Measurements from ENCODE around the gene ZNF254.
A peak's percentile ranks its signal among the peaks of the same experiment; 100 is the strongest.
"Not testable (repeated sequence)": the region's sequence is repeated elsewhere in the genome, so short reads cannot be mapped to it uniquely, and the experiment has no call there.

ZNF254 gene

GRCh38 chr19:24086974-24087595 lies at the start of gene ZNF254:
Gene ZNF254 (plus strand): TSS chr19:24087187. CDS start chr19:24087308, 121 bp downstream.
- peak; percentile 87 for DNase-seq

GRCh38 chr19:24040621-24041020 lies 46.4 kb upstream of the ZNF254 start:
- DNase-seq, result no peak

DNA sequence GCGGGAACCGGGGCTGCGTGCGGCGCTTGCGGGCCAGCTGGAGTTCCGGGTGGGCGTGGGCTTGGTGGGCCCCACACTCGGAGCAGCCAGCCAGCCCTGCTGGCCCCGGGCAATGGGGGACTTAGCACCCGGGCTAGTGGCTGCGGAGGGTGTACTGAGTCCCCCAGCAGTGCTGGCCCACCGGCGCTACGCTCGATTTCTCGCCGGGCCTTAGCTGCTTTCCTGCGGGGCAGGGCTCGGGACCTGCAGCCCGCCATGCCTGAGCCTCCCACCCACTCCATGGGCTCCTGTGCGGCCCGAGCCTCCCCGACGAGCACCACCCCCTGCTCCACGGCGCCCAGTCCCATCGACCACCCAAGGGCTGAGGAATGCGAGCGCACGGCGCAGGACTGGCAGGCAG lies 45.7 kb upstream of the ZNF254 start:
- not testable (repeated sequence) for DNase-seq

- DNase-seq, result no peak
These were observed 40.4 kb upstream of the ZNF254 start for GRCh38 chr19:24046550-24046949.

GRCh38 chr19:24048261-24048660 lies 38.7 kb upstream of the ZNF254 start:
- no peak for DNase-seq

DNA sequence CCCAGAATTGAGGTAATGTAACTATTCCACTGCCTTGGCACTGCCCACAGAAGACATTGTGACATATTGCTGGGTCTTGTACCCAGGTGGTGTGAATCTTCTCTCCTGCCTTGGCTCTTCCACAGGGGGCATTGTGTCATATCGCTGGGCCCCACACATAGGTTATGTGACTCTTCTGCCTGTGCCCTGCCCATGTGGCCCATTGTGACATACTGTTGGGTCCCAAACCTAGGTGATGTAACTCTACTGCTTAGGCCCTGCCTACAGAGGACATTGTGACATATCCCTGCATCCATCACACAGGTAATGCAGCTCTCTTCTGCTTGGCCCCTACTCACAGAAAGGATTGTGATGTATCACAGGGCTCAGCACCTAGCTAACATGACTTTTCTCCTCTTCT lies 37.5 kb upstream of the ZNF254 start:
- DNase-seq, result no peak

- DNase-seq, result no peak
These were observed 35.5 kb upstream of the ZNF254 start for GRCh38 chr19:24051516-24051915.

- no peak for DNase-seq
These were observed 34.2 kb upstream of the ZNF254 start for GRCh38 chr19:24052811-24053210.

DNA sequence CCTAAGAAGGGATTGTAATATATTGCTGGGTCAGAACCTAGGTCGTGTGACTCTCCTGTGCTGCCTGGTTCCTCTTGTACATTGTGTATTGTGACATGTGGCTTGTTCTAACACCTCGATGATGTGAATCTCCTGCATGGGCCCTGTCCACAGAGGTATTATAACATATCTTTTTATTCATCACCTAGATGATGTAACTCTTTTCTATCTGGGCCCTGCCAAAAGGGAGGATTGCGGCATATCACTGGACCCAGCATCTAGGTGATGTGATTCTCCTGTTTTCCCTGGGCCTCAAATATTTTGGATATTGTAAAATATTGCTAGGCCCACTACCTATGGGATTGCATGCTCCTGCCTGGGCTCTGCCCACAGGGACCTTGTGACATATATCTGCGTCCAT lies 33.4 kb upstream of the ZNF254 start:
- DNase-seq, result no peak

GRCh38 chr19:24054044-24054935 lies 32.7 kb upstream of the ZNF254 start:
- no peak for DNase-seq

DNA sequence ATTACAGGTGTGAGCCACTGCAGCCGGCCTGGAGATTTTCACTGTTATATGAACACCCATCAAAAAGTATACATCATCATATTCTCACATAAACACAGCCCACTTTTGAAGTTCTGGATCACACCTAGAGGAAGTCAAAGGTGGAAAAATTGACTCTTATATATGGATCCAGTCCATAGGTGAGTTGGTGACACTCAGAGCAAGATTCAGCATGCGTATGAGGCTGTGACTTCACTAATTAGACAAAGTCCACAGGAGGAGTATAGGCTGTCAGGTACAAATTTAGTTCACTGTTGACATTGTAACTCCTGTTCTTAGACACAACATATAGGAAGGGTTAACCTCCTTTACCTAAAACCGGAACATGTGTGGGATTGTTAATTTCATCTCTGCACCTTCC lies 31.4 kb upstream of the ZNF254 start:
- no peak for DNase-seq

DNA sequence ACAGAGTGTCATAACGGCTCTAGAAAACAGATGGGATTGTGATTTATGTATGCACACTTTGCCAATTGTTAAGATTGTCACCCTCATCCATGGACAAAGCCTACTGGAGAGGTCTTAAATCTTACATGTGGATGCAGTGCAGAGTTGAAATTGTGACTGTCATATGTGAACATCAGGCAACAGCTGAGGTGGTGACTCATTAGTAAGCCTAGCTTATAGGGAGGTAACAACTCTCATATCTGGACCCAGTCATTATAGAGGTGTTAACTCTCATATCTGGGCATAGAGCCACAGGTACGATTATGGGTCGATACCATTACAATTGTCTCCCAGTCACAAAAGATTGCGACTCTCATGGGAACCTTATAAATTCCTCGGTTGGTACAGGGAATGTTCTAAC lies 29.8 kb upstream of the ZNF254 start:
- no peak for DNase-seq

DNA sequence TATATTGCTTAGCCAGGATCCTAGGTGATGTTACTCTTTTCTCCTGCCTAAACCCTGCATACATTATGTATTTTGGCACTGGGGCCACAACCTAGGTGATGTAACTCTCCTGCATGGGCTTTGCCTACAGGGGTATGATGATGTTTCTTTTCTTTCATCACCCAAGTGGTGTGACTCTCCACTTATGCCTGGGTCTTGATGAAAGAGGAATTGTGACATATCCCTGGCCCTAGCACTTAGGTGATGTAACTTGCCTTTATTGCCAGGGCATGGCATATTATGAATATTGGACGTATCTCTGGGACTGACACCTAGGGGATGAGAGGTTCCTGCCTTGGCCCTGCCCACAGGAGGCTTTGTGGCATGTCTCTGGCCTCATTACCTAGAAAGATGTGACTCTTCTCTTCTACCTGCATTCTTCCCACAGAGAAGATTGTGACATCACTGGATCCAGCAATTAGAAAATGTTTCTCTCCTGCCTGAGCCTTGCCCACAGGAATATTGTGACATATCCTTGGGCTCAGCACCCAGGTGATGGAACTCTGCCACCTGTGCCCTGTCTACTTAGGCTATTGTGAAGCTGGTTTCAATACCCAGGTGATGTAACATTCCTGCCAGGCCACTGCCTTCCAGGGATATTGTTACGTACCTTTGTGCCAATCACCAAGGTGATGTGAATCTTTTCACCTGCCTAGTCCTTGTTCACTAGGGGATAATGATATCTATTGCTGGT lies 27.3 kb upstream of the ZNF254 start:
- no peak for DNase-seq

GRCh38 chr19:24060687-24061356 lies 26.2 kb upstream of the ZNF254 start:
- no peak for DNase-seq

GRCh38 chr19:24062190-24062589 lies 24.8 kb upstream of the ZNF254 start:
- no peak for DNase-seq

DNA sequence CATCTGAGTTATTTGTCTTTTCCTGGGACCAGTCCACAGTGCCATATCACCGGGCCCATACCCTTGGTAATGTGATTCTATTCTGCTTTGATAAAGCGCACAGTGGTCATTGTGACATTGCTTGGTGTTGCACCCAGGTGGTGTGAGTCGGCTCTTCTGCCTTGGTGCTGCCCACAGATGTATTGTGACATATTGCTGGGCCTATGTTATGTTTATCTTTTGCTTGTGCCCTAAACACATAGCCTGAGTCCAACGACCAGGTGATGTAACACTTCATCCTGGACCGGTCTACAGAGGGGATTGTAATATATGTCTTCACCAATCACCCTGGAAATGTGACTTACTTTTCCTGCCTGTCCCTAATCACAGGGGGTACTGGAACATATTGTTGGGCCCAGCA lies 23.7 kb upstream of the ZNF254 start:
- DNase-seq, result no peak

GRCh38 chr19:24064175-24064574 lies 22.8 kb upstream of the ZNF254 start:
- DNase-seq, result no peak

DNA sequence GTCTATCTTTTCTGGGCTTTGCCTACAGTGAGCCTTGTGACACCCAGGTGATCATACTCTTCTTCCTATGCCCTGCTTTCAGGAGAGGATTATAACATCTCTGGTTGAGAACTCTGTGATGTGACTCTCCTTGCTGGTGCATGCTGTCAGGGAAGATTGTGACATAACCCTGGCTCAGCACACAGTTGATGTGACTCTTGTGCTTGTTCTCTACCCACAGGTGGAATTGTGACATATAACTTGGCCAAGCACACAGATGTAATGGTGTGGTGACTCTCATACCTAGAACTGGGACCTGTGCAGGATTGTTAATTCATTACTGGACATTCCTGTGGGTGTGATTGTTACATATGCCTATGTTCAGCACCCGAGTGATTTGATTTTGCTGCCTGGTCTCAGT lies 21.7 kb upstream of the ZNF254 start:
- DNase-seq, result no peak

- no peak for DNase-seq
These were observed 21.0 kb upstream of the ZNF254 start for GRCh38 chr19:24065865-24066604.

GRCh38 chr19:24069905-24070657 lies 16.9 kb upstream of the ZNF254 start:
- DNase-seq, result no peak

- no peak for DNase-seq
These were observed 15.9 kb upstream of the ZNF254 start for GRCh38 chr19:24071078-24071477.

- DNase-seq, result no peak
These were observed 14.3 kb upstream of the ZNF254 start for GRCh38 chr19:24072720-24073119.

Data from CD4-positive, alpha-beta T cell treated with Interferon gamma for 1 hour (primary cell).